OCI-M1 (cell line): ENCODE results near the gene NBEAL1.
"Not testable (repeated sequence)": the region's sequence is repeated elsewhere in the genome, so short reads cannot be mapped to it uniquely, and the experiment has no call there.

Experiments
- DNase-seq: peaks from one replicate; lab custom pipeline; 2025; lab: John Stamatoyannopoulos, UW

Gene NBEAL1

DNA sequence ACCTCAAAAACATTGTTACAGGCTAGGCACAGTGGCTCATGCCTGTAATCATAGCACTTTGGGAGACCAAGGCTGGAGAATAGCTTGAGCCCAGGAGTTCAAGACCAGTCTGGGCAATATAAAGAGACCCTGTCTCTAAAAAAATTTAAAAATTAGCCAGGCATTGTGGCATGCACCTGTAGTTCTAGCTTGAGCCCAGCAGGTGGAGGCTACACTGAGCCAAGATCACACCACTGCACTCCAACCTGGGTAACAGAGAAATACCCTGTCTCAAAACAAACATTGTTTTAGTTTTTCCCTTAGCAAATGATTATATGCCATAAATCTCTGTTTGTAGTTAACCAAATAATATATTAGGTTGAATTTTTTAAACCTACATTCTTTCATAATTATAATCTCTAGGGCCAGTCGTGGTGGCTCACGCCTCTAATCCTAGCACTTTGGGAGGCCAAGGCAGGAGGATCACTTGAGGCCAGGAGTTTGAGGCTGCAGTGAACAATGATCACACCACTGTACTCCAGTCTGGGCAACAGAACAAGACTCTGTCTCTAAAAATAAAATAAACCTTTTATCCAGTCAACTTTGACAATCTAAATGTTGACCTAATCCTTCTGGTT, 210.9 kb downstream of the NBEAL1 start:
- DNase-seq = peak; percentile 41

DNA sequence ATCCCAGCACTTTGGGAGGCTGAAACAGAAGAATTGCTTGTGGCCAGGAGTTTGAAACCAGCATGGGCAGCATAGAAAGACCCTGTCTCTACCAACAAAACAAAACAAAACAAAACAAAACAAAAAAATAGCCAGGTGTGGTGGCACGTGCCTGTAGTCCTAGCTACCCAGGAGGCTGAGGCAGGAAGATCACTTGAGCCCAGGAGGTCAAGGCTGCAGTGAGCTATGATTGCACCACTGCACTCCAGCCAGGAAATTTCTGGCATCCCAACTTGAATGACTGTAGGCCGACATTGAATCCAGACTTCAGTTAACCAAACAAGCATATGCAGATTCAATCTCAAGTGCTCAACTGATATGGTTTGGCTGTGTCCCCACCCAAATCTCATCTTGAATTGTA, 215.0 kb downstream of the NBEAL1 start:
- not testable (repeated sequence) for DNase-seq

DNA sequence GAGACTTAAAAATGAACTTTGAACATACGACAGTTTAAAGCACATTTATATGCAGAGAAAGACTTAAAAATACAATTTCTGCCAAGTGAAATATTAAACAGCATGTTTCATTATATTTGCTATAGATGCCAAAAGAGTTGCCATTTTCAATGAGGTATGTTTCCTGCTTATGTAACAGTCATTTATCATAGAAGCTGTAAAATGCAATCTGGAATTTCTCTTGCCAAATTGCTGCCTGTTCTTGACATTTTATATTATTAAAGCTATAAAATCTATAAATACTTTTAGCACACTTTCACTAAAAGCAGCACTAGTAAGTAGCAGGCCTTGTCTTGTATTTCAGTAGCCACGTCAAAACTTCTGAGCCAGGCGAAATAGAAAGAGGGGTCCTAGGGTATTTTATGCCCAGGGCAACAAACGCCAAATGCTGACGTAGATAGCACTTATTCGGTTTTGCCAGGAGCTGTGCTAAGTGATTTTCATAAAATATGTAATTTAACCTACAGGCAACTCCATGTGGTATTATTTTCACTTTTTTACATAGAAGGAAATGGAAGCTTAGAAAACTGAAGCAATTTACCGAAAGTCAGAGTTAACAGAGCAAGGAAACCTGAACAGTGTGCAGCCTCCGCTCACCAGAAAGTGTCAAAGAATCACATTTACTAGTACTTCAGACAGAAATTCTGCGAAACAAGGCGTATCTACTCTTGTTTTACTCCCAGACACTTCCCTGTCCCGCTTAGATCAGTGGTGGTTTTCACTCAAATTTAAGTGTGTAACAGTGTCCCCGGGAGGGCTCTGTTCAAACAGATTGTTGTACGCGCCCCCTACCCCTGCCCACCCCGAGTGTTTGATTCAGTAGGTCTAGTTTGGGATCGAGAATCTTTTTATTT, 222.9 kb downstream of the NBEAL1 start:
- DNase-seq = no peak

- no peak for DNase-seq
Observed at GRCh38 chr2:203238292-203238703, 223.6 kb downstream of the NBEAL1 start.

- peak; percentile 98 for DNase-seq
Observed at GRCh38 chr2:203238704-203239526, 224.2 kb downstream of the NBEAL1 start, which contains the start of gene CYP20A1. TSS of gene CYP20A1 (plus strand) at chr2:203239018. CDS start at chr2:203239063, 45 bp downstream.

DNA sequence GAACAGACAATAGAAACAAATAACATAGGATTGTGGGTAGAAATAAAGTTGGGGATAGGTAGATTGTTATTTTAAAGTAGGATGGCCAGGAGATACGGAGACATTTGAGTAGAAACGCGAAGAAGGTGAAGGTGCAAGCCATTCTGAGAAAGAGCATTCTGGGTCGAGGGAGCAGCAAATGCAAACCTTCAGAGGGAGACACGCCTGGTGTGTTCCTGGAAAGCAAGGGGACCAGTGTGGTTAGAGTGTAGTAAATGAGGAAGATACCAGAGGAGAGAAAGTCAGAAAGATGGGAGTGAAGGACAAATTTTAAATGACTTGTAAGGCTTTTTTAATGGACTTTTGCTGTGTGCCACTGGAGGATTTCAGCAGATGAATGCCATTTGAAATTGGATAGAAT, 225.8 kb downstream of the NBEAL1 start:
- peak; percentile 45 for DNase-seq

- no peak for DNase-seq
Observed at GRCh38 chr2:203242518-203242917, 227.8 kb downstream of the NBEAL1 start.

DNA sequence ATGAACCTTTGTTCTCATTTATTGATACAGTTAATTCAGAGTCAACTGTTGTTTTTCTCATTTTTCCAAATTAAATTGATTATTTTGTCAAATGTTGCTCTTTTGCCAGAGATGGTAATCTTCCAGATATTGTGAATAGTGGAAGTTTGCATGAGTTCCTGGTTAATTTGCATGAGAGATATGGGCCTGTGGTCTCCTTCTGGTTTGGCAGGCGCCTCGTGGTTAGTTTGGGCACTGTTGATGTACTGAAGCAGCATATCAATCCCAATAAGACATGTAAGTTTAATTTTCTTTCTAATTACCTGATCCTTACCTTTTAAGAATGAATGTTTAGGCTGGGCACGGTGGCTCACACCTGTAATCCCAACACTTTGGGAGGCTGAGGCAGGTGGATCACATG, 232.0 kb downstream of the NBEAL1 start:
- DNase-seq = peak; percentile 33

DNA sequence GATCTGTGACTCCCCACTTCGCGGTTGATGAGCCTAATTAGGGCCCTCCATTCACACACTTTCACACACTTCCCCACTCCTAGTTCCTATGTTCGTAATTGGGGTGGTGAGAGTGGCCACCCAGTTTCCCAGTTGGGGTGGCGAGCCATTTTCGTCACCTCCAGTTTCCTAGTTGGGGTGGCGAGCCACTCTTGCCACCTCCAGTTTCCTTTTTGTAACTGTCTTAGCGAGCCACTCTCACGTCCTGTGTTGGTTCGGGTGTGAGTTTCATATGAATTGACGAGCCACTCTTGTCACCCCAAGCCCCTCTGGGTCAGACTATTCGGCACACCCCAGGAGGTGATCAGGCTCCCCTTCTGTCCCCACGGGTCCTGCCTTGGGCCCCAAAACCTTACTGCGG, 238.1 kb downstream of the NBEAL1 start:
- DNase-seq = no peak

- not testable (repeated sequence) for DNase-seq
Observed at GRCh38 chr2:203253422-203254095, 238.9 kb downstream of the NBEAL1 start.

GRCh38 chr2:203261326-203262159, 246.9 kb downstream of the NBEAL1 start:
- no peak for DNase-seq
